SU-DHL-6 (cell line): ENCODE data around the gene MUC5B.
"Not testable (repeated sequence)": the region's sequence is repeated elsewhere in the genome, so short reads cannot be mapped to it uniquely, and the experiment has no call there.

Experiments
- H2AFZ ChIP-seq: fragments of 200-600 bp; sonication (generic); 2 replicates; pipeline ENCODE4 v1.6.1; 2014; ENCODE audit warnings: low read depth, mild to moderate bottlenecking, moderate library complexity, mixed read lengths, antibody characterized with exemption, low read length; ENCODE audit not compliant: severe bottlenecking
- H3F3A ChIP-seq: fragments of 200-600 bp; shearing (Covaris generic); 2 replicates; pipeline ENCODE4 v1.6.0; 2016; ENCODE audit warnings: antibody characterized with exemption, mild to moderate bottlenecking; ENCODE audit not compliant: insufficient read depth
- H3K27ac ChIP-seq: fragments of 200-600 bp; sonication (generic); 2 replicates; pipeline ENCODE4 v1.5.1; 2016; ENCODE audit warnings: low read depth, mild to moderate bottlenecking, low read length, moderate library complexity, mixed read lengths
- H3K27me3 ChIP-seq: fragments of 200-600 bp; sonication (generic), shearing (Covaris generic); 2 replicates; pipeline ENCODE4 v1.6.0; 2014; ENCODE audit warnings: mild to moderate bottlenecking, low read length
- H3K36me3 ChIP-seq: fragments of 200-600 bp; sonication (generic); 2 replicates; pipeline ENCODE4 v1.6.1; 2014; ENCODE audit warnings: mild to moderate bottlenecking, low read length, mixed read lengths
- H3K4me2 ChIP-seq: fragments of 300-600, 200-600 bp; shearing (Covaris generic), sonication (generic); 2 replicates; pipeline ENCODE4 v1.6.0; 2014; ENCODE audit warnings: low read length, low read depth, mild to moderate bottlenecking; ENCODE audit not compliant: poor library complexity, severe bottlenecking
- H3K4me3 ChIP-seq: fragments of 200-600 bp; sonication (generic); 2 replicates; pipeline ENCODE4 v1.5.1; 2014; ENCODE audit warnings: antibody characterized with exemption, low read length, mild to moderate bottlenecking, mixed read lengths; ENCODE audit not compliant: insufficient read depth, poor library complexity, severe bottlenecking
- H3K79me2 ChIP-seq: fragments of 200-600 bp; sonication (generic); 2 replicates; pipeline ENCODE4 v1.6.1; 2014; ENCODE audit warnings: mild to moderate bottlenecking, low read length, moderate library complexity; ENCODE audit not compliant: insufficient read depth
- H3K9ac ChIP-seq: fragments of 200-600 bp; sonication (generic); 2 replicates; pipeline ENCODE4 v1.7.0; 2014; ENCODE audit warnings: mild to moderate bottlenecking, low read length
- H3K9me2 ChIP-seq: fragments of 200-600 bp; sonication (generic); replicated peaks from 2 replicates; pipeline ENCODE4 v1.6.1; 2014; ENCODE audit warnings: low read length; ENCODE audit not compliant: insufficient read depth
- H3K9me3 ChIP-seq: fragments of 200-600 bp; sonication (generic); 2 replicates; pipeline ENCODE4 v1.6.1; 2014; ENCODE audit warnings: low read length, mixed read lengths; ENCODE audit not compliant: insufficient read depth
- H4K20me1 ChIP-seq: fragments of 200-600 bp; sonication (generic); 2 replicates; pipeline ENCODE4 v1.6.1; 2014; ENCODE audit warnings: low read depth, mild to moderate bottlenecking, antibody characterized with exemption, low read length, moderate library complexity, mixed read lengths
- CTCF ChIP-seq: fragments of 200-600 bp; sonication (generic); IDR thresholded peaks from one replicate; pipeline ENCODE4 v1.5.1; 2017; ENCODE audit warnings: antibody characterized with exemption, mild to moderate bottlenecking, low read length, moderate library complexity; ENCODE audit not compliant: insufficient read depth, poor library complexity, severe bottlenecking
- EZH2phosphoT487 ChIP-seq: fragments of 200-600 bp; sonication (generic), shearing (Covaris generic); conservative IDR thresholded peaks from 2 replicates; pipeline ENCODE4 v1.6.1; 2018; ENCODE audit warnings: mild to moderate bottlenecking, antibody characterized with exemption, low read length, moderate library complexity, mixed read lengths

Gene MUC5B

GRCh38 chr11:1222491-1223345 lies at the start of gene MUC5B:
Gene MUC5B (plus strand): TSS chr11:1223066. CDS start chr11:1223124, 58 bp downstream.
- H3K79me2 ChIP-seq = no peaks in the 10 kb centered on the region
- TF ChIP-seq EZH2phosphoT487 = no peak
- TF ChIP-seq CTCF = no peak
- no peaks in the 10 kb centered on the region for H3K36me3 ChIP-seq
- H3K27ac ChIP-seq = no peak within 1 kb of the TSS
- no peaks in the 10 kb centered on the region for H3K27me3 ChIP-seq
- no peak within 1 kb of the TSS for H3K4me2 ChIP-seq
- no peaks in the 10 kb centered on the region for H3K9me3 ChIP-seq
- H3K9me2 ChIP-seq = no peaks in the 10 kb centered on the region
- no peaks in the 10 kb centered on the region for H3F3A ChIP-seq
- no peak within 1 kb of the TSS for H3K9ac ChIP-seq
- no peak within 1 kb of the TSS for H3K4me3 ChIP-seq
- no peak within 1 kb of the TSS for H2AFZ ChIP-seq
- no peaks in the 10 kb centered on the region for H4K20me1 ChIP-seq

- not testable (repeated sequence) for H3K9ac ChIP-seq, H3K4me3 ChIP-seq, H3K79me2 ChIP-seq, H3K27me3 ChIP-seq, H3K27ac ChIP-seq, H4K20me1 ChIP-seq, H2AFZ ChIP-seq, H3F3A ChIP-seq, H3K4me2 ChIP-seq, H3K9me3 ChIP-seq, H3K9me2 ChIP-seq, H3K36me3 ChIP-seq
Measured at GRCh38 chr11:1173396-1173795, 49.5 kb upstream of the MUC5B start.

- Histone ChIP-seq H3K9me3 (no peaks in the 10 kb centered on the region), H3K27ac (no peak overlapping the region), H3K79me2 (no peaks in the 10 kb centered on the region), H2AFZ (no peak overlapping the region), H3K36me3 (no peaks in the 10 kb centered on the region), H3K9ac (no peak overlapping the region), H3K9me2 (no peaks in the 10 kb centered on the region), H4K20me1 (no peaks in the 10 kb centered on the region), H3F3A (no peaks in the 10 kb centered on the region), H3K4me3 (no peak overlapping the region), H3K27me3 (no peaks in the 10 kb centered on the region), H3K4me2 (no peak overlapping the region)
- TF ChIP-seq EZH2phosphoT487 (no peak), CTCF (no peak)
Measured at GRCh38 chr11:1174441-1175370, 48.2 kb upstream of the MUC5B start.
